Measurements from ENCODE around the gene COPZ2. TPM values are rescaled to one million over a fixed set of nuclear protein-coding genes. Genes with fewer than 3 reads are reported as not detected.
A peak's percentile ranks its signal among the peaks of the same experiment; 100 is the strongest.

Gene COPZ2
- total and polyA plus RNA-seq, 3 donors from 2014 or later = 13.2 to 47.6 (median 14.7) TPM

GRCh38 chr17:48011405-48012150 lies 26.0 kb downstream of the COPZ2 start:
- DNase-seq = peak; percentile 41
- H3K4me3 ChIP-seq = peak overlapping the region; percentile 29 to 55
- no peaks in the 10 kb centered on the region for H3K9me3 ChIP-seq
- no peaks in the 10 kb centered on the region for H3K36me3 ChIP-seq (ENCODE audit: low read depth, missing control alignments)
- intact Hi-C loops (cut with DNase I; ENCODE audit: low total_unique reads) = no loop called here
- no peaks in the 10 kb centered on the region for H3K27me3 ChIP-seq
- H3K4me1 ChIP-seq = peaks cover 9% of the 10 kb centered on the region
- peak in 1 of 3 experiments; percentile 23 for TF ChIP-seq CTCF (IDR thresholded peaks at IDR 0.05)
- no peak for TF ChIP-seq POLR2A (IDR thresholded peaks at IDR 0.05)
- no peak overlapping the region for H3K27ac ChIP-seq
- WGBS, 2 donors = 12 to 14% methylated on average over 21 to 23 of the region's 23 CpGs

GRCh38 chr17:48010193-48010592 lies 27.4 kb downstream of the COPZ2 start:
- Histone ChIP-seq H3K27ac (no peak overlapping the region), H3K9me3 (no peaks in the 10 kb centered on the region), H3K36me3 (ENCODE audit: low read depth, missing control alignments) (no peaks in the 10 kb centered on the region), H3K4me3 (no peak overlapping the region), H3K4me1 (peaks cover 9% of the 10 kb centered on the region), H3K27me3 (no peaks in the 10 kb centered on the region)
- intact Hi-C loops (cut with DNase I; ENCODE audit: low total_unique reads) = no loop called here
- DNase-seq = no peak
- WGBS, 2 donors = 92 to 93% methylated on average over 3 of the region's 3 CpGs
- TF ChIP-seq POLR2A (IDR thresholded peaks at IDR 0.05) (no peak), CTCF (IDR thresholded peaks at IDR 0.05) (no peak)

GRCh38 chr17:48006936-48007709 lies 30.5 kb downstream of the COPZ2 start:
- no peaks in the 10 kb centered on the region for H3K27me3 ChIP-seq
- no peaks in the 10 kb centered on the region for H3K9me3 ChIP-seq
- no peak overlapping the region for H3K27ac ChIP-seq
- intact Hi-C loops (cut with DNase I; ENCODE audit: low total_unique reads) = no loop called here
- no peak overlapping the region for H3K4me3 ChIP-seq
- 95 to 96% methylated on average over 12 of the region's 12 CpGs for WGBS, 2 donors
- TF ChIP-seq CTCF (IDR thresholded peaks at IDR 0.05) (no peak), POLR2A (IDR thresholded peaks at IDR 0.05) (no peak)
- peaks cover 6% of the 10 kb centered on the region for H3K4me1 ChIP-seq
- H3K36me3 ChIP-seq (ENCODE audit: low read depth, missing control alignments) = no peaks in the 10 kb centered on the region
- DNase-seq = no peak

- no peaks in the 10 kb centered on the region for H3K36me3 ChIP-seq (ENCODE audit: low read depth, missing control alignments)
- no peak for TF ChIP-seq CTCF (IDR thresholded peaks at IDR 0.05)
- no peak for TF ChIP-seq POLR2A (IDR thresholded peaks at IDR 0.05)
- 62 to 67% methylated on average over 3 of the region's 3 CpGs for WGBS, 2 donors
- no peak overlapping the region for H3K4me3 ChIP-seq
- H3K27ac ChIP-seq = no peak overlapping the region
- DNase-seq = no peak
- intact Hi-C loops (cut with DNase I; ENCODE audit: low total_unique reads) = no loop called here
- no peaks in the 10 kb centered on the region for H3K4me1 ChIP-seq
- H3K9me3 ChIP-seq = no peaks in the 10 kb centered on the region
- H3K27me3 ChIP-seq = no peaks in the 10 kb centered on the region
Observed at GRCh38 chr17:48004983-48005382, 32.6 kb downstream of the COPZ2 start.

Data from testis (tissue), 3 donors.